HepG2 (cell line): ENCODE data around the gene COMMD10. TPM values are rescaled to one million over a fixed set of nuclear protein-coding genes. Genes with fewer than 3 reads are reported as not detected.

ENCODE experiments used
- ATAC-seq: fragments of 200-7000 bp; cut with Tn5 transposase; 3 replicates; pipeline ENCODE4 v1.9.1; 2020; ENCODE audit warnings: mild to moderate bottlenecking, moderate library complexity
- BruUV-seq: library from RNA; stranded (reverse); fragments of 400-500 nt; replicated peaks from 2 replicates; lab custom pipeline; 2021; lab: Mats Ljungman, UMichigan
- CTCF ChIA-PET: fragments of 300-600 bp; formaldehyde crosslinking; extraction: SDS; loops from one replicate; lab custom pipeline; 2021; ENCODE audit warnings: low total read pairs, inconsistent platforms, low intra/inter-chr PET ratio; lab: Yijun Ruan, JAX
- POLR2A ChIA-PET: fragments of 350-600 bp; sonication (Branson Sonifier 250); formaldehyde crosslinking; loops from one replicate; lab custom pipeline; 2020; ENCODE audit warnings: antibody characterized with exemption, inconsistent platforms; lab: Yijun Ruan, JAX
- DNase-seq: peaks from one replicate; pipeline ENCODE4 v3.0.0-alpha.2; 2015; ENCODE audit warnings: low spot score
- FAIRE-seq: peaks from 3 replicates; lab custom pipeline; 2011; peaks lifted over from hg19 to GRCh38; lab: Jason Lieb, UNC
- H2AFZ ChIP-seq: one replicate; pipeline ENCODE4 v1.6.1; 2011; ENCODE audit warnings: low read length, inconsistent platforms
- H3K27ac ChIP-seq: fragments of 300-600 bp; 3 replicates; pipeline ENCODE4 v1.8.0; 2011; ENCODE audit warnings: mixed run types, mild to moderate bottlenecking, mixed read lengths, low read length, inconsistent platforms; ENCODE audit not compliant: insufficient read depth; ENCODE audit errors: extremely low read length
- H3K27me3 ChIP-seq, 2 experiments: fragments of 200-600 bp in 1 of 2; 2 replicates in 1 of 2; 3 replicates in 1 of 2; pipeline versions ENCODE4 v1.6.0 to v1.8.0; 2011; ENCODE audit warnings: low read length in 2 of 2, mild to moderate bottlenecking in 2 of 2, moderate library complexity in 2 of 2, inconsistent platforms in 1 of 2; ENCODE audit not compliant: insufficient read depth in 2 of 2, control insufficient read depth in 1 of 2
- H3K36me3 ChIP-seq, 2 experiments: fragments of 200-600 bp in 1 of 2; replicated peaks in 1 of 2; 2 replicates in 1 of 2; 3 replicates in 1 of 2; pipeline versions ENCODE4 v1.5.1 to v1.8.0; 2011; ENCODE audit warnings: low read length in 2 of 2, inconsistent platforms in 1 of 2; ENCODE audit not compliant: insufficient read depth in 2 of 2, control insufficient read depth in 1 of 2
- H3K4me1 ChIP-seq: 2 replicates; pipeline ENCODE4 v1.5.1; 2012; ENCODE audit warnings: low read length, inconsistent platforms; ENCODE audit not compliant: insufficient read depth
- H3K4me2 ChIP-seq: 2 replicates; pipeline ENCODE4 v1.6.0; 2011; ENCODE audit warnings: low read depth, low read length, inconsistent platforms
- H3K4me3 ChIP-seq, 3 experiments: fragments of 200-600 bp in 1 of 3; sonication (generic), shearing (Covaris generic) in 1 of 3; replicated peaks in 1 of 3; 2 replicates each; pipeline ENCODE4 v1.5.1; 2011 to 2016; ENCODE audit warnings: low read length in 3 of 3, inconsistent platforms in 2 of 3, low read depth in 2 of 3, mild to moderate bottlenecking in 2 of 3, control low read depth in 1 of 3, mixed read lengths in 1 of 3; ENCODE audit not compliant: insufficient read depth in 1 of 3
- H3K79me2 ChIP-seq: one replicate; pipeline ENCODE4 v1.6.1; 2011; ENCODE audit warnings: low read length, inconsistent platforms; ENCODE audit not compliant: insufficient read depth
- H3K9ac ChIP-seq: 2 replicates; pipeline ENCODE4 v1.6.0; 2011; ENCODE audit warnings: mild to moderate bottlenecking, low read depth, low read length, inconsistent platforms; ENCODE audit not compliant: insufficient read depth
- H3K9me3 ChIP-seq: 2 replicates; pipeline ENCODE4 v1.5.1; 2012; ENCODE audit warnings: mild to moderate bottlenecking, low read length
- H4K20me1 ChIP-seq: 2 replicates; pipeline ENCODE4 v1.6.0; 2011; ENCODE audit warnings: inconsistent platforms, mild to moderate bottlenecking, low read length, moderate library complexity; ENCODE audit not compliant: insufficient read depth
- ONECUT2 ChIP-seq: sonication (generic); formaldehyde crosslinking; IDR thresholded peaks from 2 replicates; pipeline ENCODE4 v1.4.0; 2020; ENCODE audit warnings: missing genetic modification reagents
- SKIL ChIP-seq: sonication (generic); formaldehyde crosslinking; IDR thresholded peaks from 2 replicates; pipeline ENCODE4 v1.8.0; 2022; ENCODE audit warnings: missing genetic modification reagents, mild to moderate bottlenecking, moderate library complexity, borderline replicate concordance
- SOX13 ChIP-seq, 3 experiments: fragments of 450-650 bp in 1 of 3; sonication (generic) in 1 of 3; formaldehyde crosslinking in 1 of 3; IDR thresholded peaks in 2 of 3; conservative IDR thresholded peaks in 1 of 3; 2 replicates each; pipeline versions ENCODE4 v1.5.0 to v1.6.1; 2016 to 2020; ENCODE audit warnings: antibody characterized with exemption in 1 of 3, mild to moderate bottlenecking in 1 of 3, missing compliant biosample characterization in 1 of 3, missing genetic modification reagents in 1 of 3, moderate library complexity in 1 of 3
- TOPORS ChIP-seq: sonication (generic); formaldehyde crosslinking; IDR thresholded peaks from 2 replicates; pipeline ENCODE4 v1.8.0; 2023; ENCODE audit warnings: mild to moderate bottlenecking, missing genetic modification reagents
- ZNF253 ChIP-seq: sonication (generic); formaldehyde crosslinking; IDR thresholded peaks from 2 replicates; pipeline ENCODE4 v1.8.0; 2022; ENCODE audit warnings: mild to moderate bottlenecking, missing genetic modification reagents, borderline replicate concordance
- ZNF274 ChIP-seq: sonication (generic); formaldehyde crosslinking; IDR thresholded peaks from 2 replicates; pipeline ENCODE4 v1.5.1; 2020; ENCODE audit warnings: mild to moderate bottlenecking, missing genetic modification reagents
- WGBS: methylation state at CpG from one replicate; pipeline ENCODE4 v1.1.6; 2017; ENCODE audit warnings: low lambda C conversion rate; 5-methylcytosine and 5-hydroxymethylcytosine counted together
- in situ Hi-C: cut with HindIII; loops from 2 replicates; pipeline ENCODE4 v1.10.0; 2017; ENCODE audit warnings: low pct_unique_long_range_greater_than_20kb; ENCODE audit not compliant: extremely low pct_ligation_motif_present
- intact Hi-C: fragments of 100-400 bp; cut with micrococcal nuclease; formaldehyde crosslinking; loops from one replicate; pipeline ENCODE4 v1.10.0; 2022; ENCODE audit not compliant: unreplicated experiment
- polyA plus RNA-seq, 8 experiments: library from polyadenylated mRNA; depleted of rRNA in 3 of 8; stranded (reverse) in 7 of 8; unstranded in 1 of 8; fragments of >200 nt; fragmentation: Illumina TruSeq in 4 of 8; extraction: Trizol in 4 of 8; gene quantifications; 2 replicates each; pipeline versions ENCODE4 v1.2.1 to v1.2.3, GENCODE V29; 2011 to 2016; ENCODE audit warnings: low read depth in 4 of 8, missing spikeins in 1 of 8, mixed read lengths in 1 of 8; ENCODE audit not compliant: insufficient read depth in 1 of 8
- total RNA-seq, 5 experiments: library from RNA; depleted of rRNA; stranded (reverse); fragments of >200 nt; fragmentation: Illumina TruSeq; extraction: Trizol; gene quantifications; 2 replicates each; pipeline ENCODE4 v1.2.3, GENCODE V29; 2016; ENCODE audit warnings: low read depth in 1 of 5
- TF ChIP-seq, protein P1 (sequence below): sonication (generic); formaldehyde crosslinking; IDR thresholded peaks from 2 replicates; pipeline ENCODE4 v1.5.1; 2020; ENCODE audit warnings: missing genetic modification reagents, mild to moderate bottlenecking, borderline replicate concordance

The COMMD10 gene
- total and polyA plus RNA-seq, 2 of the 13 experiments (the other 11 are each of a cell fraction or from before 2014, with no cell fraction given): 16.9 to 39.3 TPM

GRCh38 chr5:116320486-116320885 is 235.7 kb downstream of the COMMD10 start (continued):
- TF ChIP-seq ZNF253 (CRISPR knock-in tag): no peak
- TF ChIP-seq SKIL (CRISPR knock-in tag): no peak

- Histone ChIP-seq H3K4me3 (no peak overlapping the region), H3K4me2 (no peak overlapping the region), H3K9ac (no peak overlapping the region), H3K36me3 (no peaks in the 10 kb centered on the region), H4K20me1 (no peaks in the 10 kb centered on the region), H3K79me2 (no peaks in the 10 kb centered on the region), H2AFZ (no peak overlapping the region), H3K27me3 (no peaks in the 10 kb centered on the region), H3K9me3 (peaks cover 19% of the 10 kb centered on the region), H3K4me1 (no peaks in the 10 kb centered on the region), H3K27ac (no peak overlapping the region)
- intact Hi-C loops (no loop called here), in situ Hi-C loops (no loop called here)
- TF ChIP-seq, protein P1, sequence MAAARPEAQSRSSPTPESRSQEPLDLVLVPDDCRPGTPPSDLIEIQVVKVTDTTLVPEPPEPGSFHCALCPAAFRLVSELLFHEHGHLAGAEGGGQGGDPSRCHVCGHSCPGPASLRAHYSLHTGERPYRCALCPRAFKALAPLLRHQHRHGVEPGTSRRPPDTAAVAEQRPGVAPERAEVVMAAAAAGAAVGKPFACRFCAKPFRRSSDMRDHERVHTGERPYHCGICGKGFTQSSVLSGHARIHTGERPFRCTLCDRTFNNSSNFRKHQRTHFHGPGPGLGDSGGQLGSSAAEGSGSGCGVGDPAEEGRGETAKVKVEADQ: no peak
- TF ChIP-seq SOX13 (IDR thresholded peaks at IDR 0.05) (no peak), SOX13 (CRISPR knock-in tag; conservative IDR thresholded peaks at IDR 0.05 in 1 of 2, IDR thresholded peaks at IDR 0.05 in 1 of 2) (no peak), ONECUT2 (CRISPR knock-in tag) (no peak), ZNF274 (CRISPR knock-in tag) (no peak), TOPORS (CRISPR knock-in tag) (no peak)
- WGBS: 94% methylated on average over 5 of the region's 5 CpGs
- BruUV-seq: no TSS peak
- no peak for DNase-seq
- no peak for ATAC-seq
- CTCF ChIA-PET: no interaction called here
- no peak for FAIRE-seq
- POLR2A ChIA-PET: no interaction called here
Observed at GRCh38 chr5:116329503-116329902, 244.7 kb downstream of the COMMD10 start.
